ENCODE data around the gene MDH2. TPM values are rescaled to one million over a fixed set of nuclear protein-coding genes. Genes with fewer than 3 reads are reported as not detected.
"Not testable (repeated sequence)": the region's sequence is repeated elsewhere in the genome, so short reads cannot be mapped to it uniquely, and the experiment has no call there.

The MDH2 gene
- total and polyA plus RNA-seq, 2 of the 4 experiments (the other 2 are of a cell fraction) = 55.4 to 206 TPM

DNA sequence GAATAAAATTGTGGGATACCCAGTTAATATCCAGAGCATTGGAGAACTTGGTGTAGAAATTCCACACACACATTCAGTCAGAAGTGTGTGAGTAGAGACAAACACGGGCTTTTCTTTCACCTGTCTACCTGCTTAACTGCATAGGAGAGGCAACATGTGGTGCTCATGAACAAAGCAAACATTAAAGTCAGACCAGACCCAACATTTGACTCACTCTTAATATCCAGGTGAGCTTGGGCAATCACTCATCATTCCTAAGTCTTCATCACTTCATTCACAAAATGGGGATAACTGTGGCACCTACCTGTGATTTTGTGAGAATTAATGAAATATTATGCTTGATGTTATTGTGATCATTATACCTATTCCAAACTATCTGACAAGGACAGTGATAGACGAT is 36.2 kb downstream of the MDH2 start:
- H2BK5ac ChIP-seq (ENCODE audit: low read depth, low read length, poor library complexity, severe bottlenecking); CTCF ChIA-PET; H3K27ac ChIP-seq (ENCODE audit: insufficient read depth, low read length); H3K18ac ChIP-seq (ENCODE audit: low read depth, low read length); H3K4me3 ChIP-seq (ENCODE audit: insufficient read depth, low read depth, low read length); POLR2A ChIA-PET (ENCODE audit: unreplicated experiment); H3K27me3 ChIP-seq (ENCODE audit: control insufficient read depth, insufficient read depth, low read length); H4K20me1 ChIP-seq (ENCODE audit: insufficient read depth, low read length); H2AFZ ChIP-seq (replicated peaks; ENCODE audit: low read length, poor library complexity); intact Hi-C loops (cut with micrococcal nuclease); H3K9ac ChIP-seq (ENCODE audit: low read depth, low read length); H4K5ac ChIP-seq (ENCODE audit: low read depth, low read length); in situ Hi-C loops (cut with MboI; ENCODE audit: low sequenced_read_pairs); H2AK9ac ChIP-seq (replicated peaks; ENCODE audit: low read depth, low read length, poor library complexity); H3K23ac ChIP-seq (ENCODE audit: low read depth, low read length); H4K91ac ChIP-seq (ENCODE audit: insufficient read depth, low read depth, low read length); dilution Hi-C loops (cut with HindIII; ENCODE audit: low sequenced_read_pairs, unreplicated experiment); ATAC-seq (ENCODE audit: low read depth); DNase-seq; H3K9me3 ChIP-seq (ENCODE audit: control insufficient read depth, insufficient read depth, low read length); BruUV-seq (replicated peaks); H3K79me1 ChIP-seq (ENCODE audit: low read depth in 1 of 2, low read length in 2 of 2); H3K4me2 ChIP-seq (ENCODE audit: low read depth, low read length); H3K14ac ChIP-seq (replicated peaks; ENCODE audit: low read depth, low read length); H3K36me3 ChIP-seq (ENCODE audit: control insufficient read depth, insufficient read depth, low read length); H3K56ac ChIP-seq (ENCODE audit: extremely low read depth, insufficient read depth, low read length): not testable (repeated sequence)
- Histone ChIP-seq H3K4ac (ENCODE audit: low read depth, low read length) (peak overlapping the region; percentile 47), H3K9me1 (ENCODE audit: insufficient read depth, low read length) (peaks cover 13% of the 10 kb centered on the region; the same call in 1 of the 2 replicates), H4K8ac (ENCODE audit: low read depth in 2 of 2, low read length in 2 of 2) (0 out of 4 replicates have a peak overlapping the region, but pooled peaks of 1 of the 2 experiments have one; percentile 51), H2AK5ac (ENCODE audit: low read depth, low read length) (peak overlapping the region; percentile 71; the same call in 1 of the 2 replicates), H2BK120ac (ENCODE audit: low read depth, low read length) (peak overlapping the region; percentile 45; the same call in 1 of the 2 replicates), H2BK15ac (ENCODE audit: low read depth, low read length) (0 out of 3 replicates have a peak overlapping the region, but pooled peaks have one; percentile 64), H2BK20ac (ENCODE audit: low read depth, low read length) (0 out of 2 replicates have a peak overlapping the region, but pooled peaks have one; percentile 59), H3K4me1 (ENCODE audit: control insufficient read depth, insufficient read depth, low read length) (peaks cover 20% of the 10 kb centered on the region)
- WGBS, 2 experiments (ENCODE audit: extremely low coverage in 2 of 2, insufficient read length in 1 of 2) = 67% methylated on average over 1 of the region's 2 CpGs; no CpG with 5 or more reads in 1 of the 2 experiments
